GM12878 (cell line): Measurements from ENCODE around the gene UGT2A3. TPM values are rescaled to one million over a fixed set of nuclear protein-coding genes. Genes with fewer than 3 reads are reported as not detected.

Experiments used
- ATAC-seq: fragments of 200-7000 bp; cut with Tn5 transposase; 3 replicates; pipeline ENCODE4 v1.9.1; 2020; ENCODE audit warnings: mild to moderate bottlenecking, moderate library complexity
- BruUV-seq: library from RNA; stranded (reverse); fragments of 400-500 nt; replicated peaks from 2 replicates; lab custom pipeline; 2021; lab: Mats Ljungman, UMichigan
- CTCF ChIA-PET: fragments of 300-600 bp; sonication (Branson Sonifier 250); formaldehyde crosslinking; extraction: SDS; loops from one replicate; lab custom pipeline; 2021; ENCODE audit warnings: inconsistent platforms; lab: Yijun Ruan, JAX
- POLR2A ChIA-PET: fragments of 350-600 bp; formaldehyde crosslinking; extraction: SDS; loops from one replicate; lab custom pipeline; 2021; ENCODE audit warnings: inconsistent platforms; lab: Charles Lee
- RAD21 ChIA-PET: fragments of 300-600 bp; sonication (Branson Sonifier 250); formaldehyde crosslinking; loops from one replicate; lab custom pipeline; 2023; ENCODE audit warnings: antibody characterized with exemption; ENCODE audit not compliant: unreplicated experiment; lab: Charles Lee
- SMC1A ChIA-PET: fragments of 300-600 bp; sonication (Branson Sonifier 250); formaldehyde crosslinking; loops from one replicate; lab custom pipeline; 2023; ENCODE audit not compliant: unreplicated experiment, uncharacterized antibody; lab: Charles Lee
- DNase-seq: peaks from one replicate; pipeline ENCODE4 v3.0.0-alpha.2; 2011; ENCODE audit warnings: low read depth, low spot score
- FAIRE-seq: peaks from 3 replicates; lab custom pipeline; 2011; peaks lifted over from hg19 to GRCh38; lab: Jason Lieb, UNC
- H2AFZ ChIP-seq: 2 replicates; pipeline ENCODE4 v1.6.0; 2011; ENCODE audit warnings: low read depth, low read length, control low read depth; ENCODE audit not compliant: control insufficient read depth
- H3K27ac ChIP-seq: 2 replicates; pipeline ENCODE4 v1.5.1; 2011; ENCODE audit warnings: control low read depth; ENCODE audit not compliant: control insufficient read depth, insufficient read depth
- H3K27me3 ChIP-seq, 2 experiments: replicated peaks in 1 of 2; 2 replicates each; pipeline versions ENCODE4 v1.6.0 to v1.6.1; 2011; ENCODE audit warnings: low read length in 1 of 2; ENCODE audit not compliant: control insufficient read depth in 2 of 2, insufficient read depth in 2 of 2
- H3K36me3 ChIP-seq, 2 experiments: 2 replicates each; pipeline ENCODE4 v1.5.1; 2011; ENCODE audit warnings: low read length in 1 of 2; ENCODE audit not compliant: control insufficient read depth in 2 of 2, insufficient read depth in 2 of 2
- H3K4me1 ChIP-seq: 2 replicates; pipeline ENCODE4 v1.6.1; 2011; ENCODE audit warnings: mild to moderate bottlenecking, low read length, moderate library complexity, mixed read lengths; ENCODE audit not compliant: control insufficient read depth, insufficient read depth
- H3K4me2 ChIP-seq: 2 replicates; pipeline ENCODE4 v1.6.0; 2011; ENCODE audit warnings: control low read depth; ENCODE audit not compliant: control insufficient read depth, insufficient read depth
- H3K4me3 ChIP-seq: fragments of 200-600 bp; sonication (generic); 2 replicates; pipeline ENCODE4 v1.5.1; 2016
- H3K79me2 ChIP-seq: 2 replicates; pipeline ENCODE4 v1.6.0; 2011; ENCODE audit warnings: low read length; ENCODE audit not compliant: control insufficient read depth, insufficient read depth
- H3K9ac ChIP-seq: 2 replicates; pipeline ENCODE4 v1.8.0; 2011; ENCODE audit warnings: low read length, control low read depth, mixed read lengths; ENCODE audit not compliant: control insufficient read depth, insufficient read depth
- H3K9me3 ChIP-seq: replicated peaks from 3 replicates; pipeline ENCODE4 v1.5.1; 2011; ENCODE audit warnings: mild to moderate bottlenecking, low read length; ENCODE audit not compliant: control insufficient read depth, insufficient read depth
- H4K20me1 ChIP-seq: 2 replicates; pipeline ENCODE4 v1.6.0; 2011; ENCODE audit not compliant: control insufficient read depth, insufficient read depth
- BMI1 ChIP-seq: fragments of 450-650 bp; IDR thresholded peaks from 2 replicates; pipeline ENCODE4 v1.6.1; 2016; ENCODE audit warnings: mild to moderate bottlenecking, moderate library complexity, borderline replicate concordance
- ESRRA ChIP-seq: IDR thresholded peaks from 2 replicates; pipeline ENCODE4 v1.6.1; 2012; ENCODE audit warnings: mild to moderate bottlenecking, low read length, improper control_type of control experiment
- ETV6 ChIP-seq, 2 experiments: fragments of 450-650 bp in 1 of 2; IDR thresholded peaks in 1 of 2; conservative IDR thresholded peaks in 1 of 2; 2 replicates each; pipeline ENCODE4 v1.6.1; 2014; ENCODE audit warnings: antibody characterized with exemption in 1 of 2, borderline replicate concordance in 1 of 2, low read depth in 1 of 2, mild to moderate bottlenecking in 1 of 2, moderate library complexity in 1 of 2
- KAT2A ChIP-seq: conservative IDR thresholded peaks from 2 replicates; pipeline ENCODE4 v1.6.1; 2011; ENCODE audit warnings: low read depth, low read length; ENCODE audit not compliant: control insufficient read depth
- KLF5 ChIP-seq: fragments of 450-650 bp; IDR thresholded peaks from 2 replicates; pipeline ENCODE4 v1.6.1; 2014; ENCODE audit warnings: mild to moderate bottlenecking; ENCODE audit not compliant: partially characterized antibody
- LARP7 ChIP-seq: fragments of 450-650 bp; IDR thresholded peaks from 2 replicates; pipeline ENCODE4 v1.6.1; 2017; ENCODE audit warnings: mild to moderate bottlenecking
- NR2C1 ChIP-seq: fragments of 450-650 bp; IDR thresholded peaks from 2 replicates; pipeline ENCODE4 v1.6.1; 2017; ENCODE audit warnings: antibody characterized with exemption, mild to moderate bottlenecking, moderate library complexity
- PAX5 ChIP-seq: IDR thresholded peaks from 2 replicates; pipeline ENCODE4 v1.6.1; 2011; ENCODE audit warnings: low read depth, low read length, borderline replicate concordance
- SMAD5 ChIP-seq: IDR thresholded peaks from 2 replicates; pipeline ENCODE4 v1.6.1; 2016; ENCODE audit warnings: antibody characterized with exemption, low read depth
- SPI1 ChIP-seq: IDR thresholded peaks from 2 replicates; pipeline ENCODE4 v1.6.1; 2011; ENCODE audit warnings: low read depth, mild to moderate bottlenecking, low read length, moderate library complexity, borderline replicate concordance; ENCODE audit not compliant: insufficient read depth
- SREBF1 ChIP-seq: IDR thresholded peaks from 2 replicates; pipeline ENCODE4 v1.6.1; 2012; ENCODE audit warnings: mild to moderate bottlenecking, low read length
- SREBF2 ChIP-seq: IDR thresholded peaks from 2 replicates; pipeline ENCODE4 v1.6.1; 2012; ENCODE audit warnings: mild to moderate bottlenecking, low read length
- TARDBP ChIP-seq: IDR thresholded peaks from 2 replicates; pipeline ENCODE4 v1.6.1; 2016; ENCODE audit warnings: borderline replicate concordance
- TCF12 ChIP-seq: IDR thresholded peaks from 2 replicates; pipeline ENCODE4 v1.6.1; 2011; ENCODE audit warnings: low read depth, mild to moderate bottlenecking, low read length
- TCF7 ChIP-seq: IDR thresholded peaks from 2 replicates; pipeline ENCODE4 v1.6.1; 2014; ENCODE audit warnings: antibody characterized with exemption, borderline replicate concordance
- ZBED1 ChIP-seq: IDR thresholded peaks from 2 replicates; pipeline ENCODE4 v1.6.1; 2016; ENCODE audit warnings: borderline replicate concordance
- ZNF217 ChIP-seq: fragments of 450-650 bp; IDR thresholded peaks from 2 replicates; pipeline ENCODE4 v1.6.1; 2017; ENCODE audit warnings: antibody characterized with exemption, mild to moderate bottlenecking
- WGBS: methylation state at CpG from one replicate; pipeline ENCODE4 v1.1.6; 2016; ENCODE audit warnings: low lambda C conversion rate; ENCODE audit not compliant: insufficient replicate concordance, insufficient coverage; ENCODE audit errors: missing lambda C conversion rate; 5-methylcytosine and 5-hydroxymethylcytosine counted together
- in situ Hi-C: fragments of 300-500 bp; cut with MboI; formaldehyde crosslinking; loops from 9 replicates; pipeline ENCODE4 v1.14.3; 2018; ENCODE audit warnings: mixed read lengths
- intact Hi-C: fragments of 100-400 bp; cut with micrococcal nuclease; formaldehyde crosslinking; loops from one replicate; pipeline ENCODE4 v1.14.2; 2022; ENCODE audit not compliant: unreplicated experiment
- polyA plus RNA-seq, 11 experiments: library from polyadenylated mRNA; depleted of rRNA in 4 of 11; unstranded in 6 of 11; stranded (reverse) in 5 of 11; fragments of >200 nt; fragmentation: Nextera tagmentation in 4 of 11; fragmentation: Illumina TruSeq in 1 of 11; extraction: Ambion mirVana in 4 of 11; extraction: Trizol in 1 of 11; gene quantifications; 1 replicate in 1 of 11; 2 replicates in 10 of 11; pipeline versions ENCODE4 v1.2.1 to v1.2.3, GENCODE V29; 2011 to 2016; ENCODE audit warnings: inconsistent platforms in 2 of 11, missing spikeins in 2 of 11, low read depth in 1 of 11
- total RNA-seq, 4 experiments: library from RNA; depleted of rRNA in 3 of 4; stranded (reverse); fragments of >200 nt in 3 of 4; fragmentation: Illumina TruSeq in 1 of 4; extraction: Trizol in 1 of 4; gene quantifications; 2 replicates each; pipeline versions ENCODE4 v1.2.1 to v1.2.3, GENCODE V29; 2013 to 2021
- TF ChIP-seq, protein P1 (sequence below): fragments of 450-650 bp; IDR thresholded peaks from 2 replicates; pipeline ENCODE4 v1.6.1; 2017; ENCODE audit warnings: mild to moderate bottlenecking, moderate library complexity
- TF ChIP-seq, protein P2 (sequence below): fragments of 450-650 bp; IDR thresholded peaks from 2 replicates; pipeline ENCODE4 v1.6.1; 2016; ENCODE audit warnings: mild to moderate bottlenecking

UGT2A3 gene
- total and polyA plus RNA-seq, 10 of the 15 experiments (the other 5 are each of a cell fraction or from before 2014, with no cell fraction given) = 0.04 to 0.18 (median 0.09) TPM; not detected in 2

DNA sequence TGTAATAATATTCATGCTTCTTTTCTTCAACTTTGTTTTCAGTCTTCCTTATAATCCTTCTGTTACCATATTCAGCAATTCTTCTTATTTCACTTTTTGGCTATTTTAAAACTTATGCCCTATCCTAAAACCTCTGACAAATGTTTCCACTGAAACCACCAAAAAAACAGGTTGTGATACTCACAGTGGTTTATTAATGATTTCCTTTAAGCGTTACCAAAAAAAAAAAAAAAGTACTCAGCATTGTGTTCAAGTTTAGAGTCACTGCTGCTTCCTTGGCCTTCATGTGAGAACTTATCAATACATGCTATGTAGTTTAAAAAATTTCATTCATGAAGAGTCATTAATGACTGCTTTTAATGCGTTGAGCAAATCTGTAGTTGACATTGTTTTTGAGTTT is 35.4 kb upstream of the UGT2A3 start (continued):
- TF ChIP-seq ZNF217 (0 out of 2 replicates have a peak, but pooled peaks have one; percentile 41), SREBF2 (no peak), SMAD5 (no peak), BMI1 (peak; percentile 61; the same call in 1 of the 2 replicates), SPI1 (peak; percentile 33; the same call in 1 of the 2 replicates)
- TF ChIP-seq, protein P1, sequence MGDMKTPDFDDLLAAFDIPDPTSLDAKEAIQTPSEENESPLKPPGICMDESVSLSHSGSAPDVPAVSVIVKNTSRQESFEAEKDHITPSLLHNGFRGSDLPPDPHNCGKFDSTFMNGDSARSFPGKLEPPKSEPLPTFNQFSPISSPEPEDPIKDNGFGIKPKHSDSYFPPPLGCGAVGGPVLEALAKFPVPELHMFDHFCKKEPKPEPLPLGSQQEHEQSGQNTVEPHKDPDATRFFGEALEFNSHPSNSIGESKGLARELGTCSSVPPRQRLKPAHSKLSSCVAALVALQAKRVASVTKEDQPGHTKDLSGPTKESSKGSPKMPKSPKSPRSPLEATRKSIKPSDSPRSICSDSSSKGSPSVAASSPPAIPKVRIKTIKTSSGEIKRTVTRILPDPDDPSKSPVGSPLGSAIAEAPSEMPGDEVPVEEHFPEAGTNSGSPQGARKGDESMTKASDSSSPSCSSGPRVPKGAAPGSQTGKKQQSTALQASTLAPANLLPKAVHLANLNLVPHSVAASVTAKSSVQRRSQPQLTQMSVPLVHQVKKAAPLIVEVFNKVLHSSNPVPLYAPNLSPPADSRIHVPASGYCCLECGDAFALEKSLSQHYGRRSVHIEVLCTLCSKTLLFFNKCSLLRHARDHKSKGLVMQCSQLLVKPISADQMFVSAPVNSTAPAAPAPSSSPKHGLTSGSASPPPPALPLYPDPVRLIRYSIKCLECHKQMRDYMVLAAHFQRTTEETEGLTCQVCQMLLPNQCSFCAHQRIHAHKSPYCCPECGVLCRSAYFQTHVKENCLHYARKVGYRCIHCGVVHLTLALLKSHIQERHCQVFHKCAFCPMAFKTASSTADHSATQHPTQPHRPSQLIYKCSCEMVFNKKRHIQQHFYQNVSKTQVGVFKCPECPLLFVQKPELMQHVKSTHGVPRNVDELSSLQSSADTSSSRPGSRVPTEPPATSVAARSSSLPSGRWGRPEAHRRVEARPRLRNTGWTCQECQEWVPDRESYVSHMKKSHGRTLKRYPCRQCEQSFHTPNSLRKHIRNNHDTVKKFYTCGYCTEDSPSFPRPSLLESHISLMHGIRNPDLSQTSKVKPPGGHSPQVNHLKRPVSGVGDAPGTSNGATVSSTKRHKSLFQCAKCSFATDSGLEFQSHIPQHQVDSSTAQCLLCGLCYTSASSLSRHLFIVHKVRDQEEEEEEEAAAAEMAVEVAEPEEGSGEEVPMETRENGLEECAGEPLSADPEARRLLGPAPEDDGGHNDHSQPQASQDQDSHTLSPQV = no peak
- TF ChIP-seq, protein P2, sequence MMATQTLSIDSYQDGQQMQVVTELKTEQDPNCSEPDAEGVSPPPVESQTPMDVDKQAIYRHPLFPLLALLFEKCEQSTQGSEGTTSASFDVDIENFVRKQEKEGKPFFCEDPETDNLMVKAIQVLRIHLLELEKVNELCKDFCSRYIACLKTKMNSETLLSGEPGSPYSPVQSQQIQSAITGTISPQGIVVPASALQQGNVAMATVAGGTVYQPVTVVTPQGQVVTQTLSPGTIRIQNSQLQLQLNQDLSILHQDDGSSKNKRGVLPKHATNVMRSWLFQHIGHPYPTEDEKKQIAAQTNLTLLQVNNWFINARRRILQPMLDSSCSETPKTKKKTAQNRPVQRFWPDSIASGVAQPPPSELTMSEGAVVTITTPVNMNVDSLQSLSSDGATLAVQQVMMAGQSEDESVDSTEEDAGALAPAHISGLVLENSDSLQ = no peak

DNA sequence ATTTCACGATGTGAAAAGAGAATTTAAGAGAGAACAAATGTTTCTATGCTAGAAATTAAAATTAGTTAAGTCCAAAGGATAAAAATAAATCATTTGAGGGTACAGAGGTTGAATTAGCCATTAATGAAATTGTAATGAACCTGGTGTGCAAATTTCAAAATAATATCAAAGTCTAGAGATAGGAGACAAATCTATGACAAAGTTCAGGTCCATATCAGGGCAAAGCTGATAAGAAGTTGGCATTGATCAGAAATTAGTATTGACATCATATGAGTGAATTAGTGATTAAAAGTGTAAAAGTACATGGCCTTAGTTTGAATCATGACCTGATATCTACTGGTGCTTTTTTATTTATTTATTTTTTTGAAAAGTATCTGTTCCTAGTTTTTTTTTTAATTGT is 33.8 kb upstream of the UGT2A3 start:
- Histone ChIP-seq H3K9me3 (no peaks in the 10 kb centered on the region), H3K4me1 (no peaks in the 10 kb centered on the region), H2AFZ (no peak overlapping the region), H3K79me2 (no peaks in the 10 kb centered on the region), H3K27me3 (no peaks in the 10 kb centered on the region), H3K9ac (no peak overlapping the region), H3K4me3 (no peak overlapping the region), H4K20me1 (no peaks in the 10 kb centered on the region), H3K36me3 (no peaks in the 10 kb centered on the region), H3K27ac (no peak overlapping the region), H3K4me2 (no peak overlapping the region)
- RAD21 ChIA-PET = no interaction called here
- POLR2A ChIA-PET = no interaction called here
- BruUV-seq = no TSS peak
- 5% methylated on average over 1 of the region's 1 CpG for WGBS
- in situ Hi-C loops = no loop called here
- SMC1A ChIA-PET = no interaction called here
- no peak for DNase-seq
- intact Hi-C loops = no loop called here
- no peak for ATAC-seq
- no peak for FAIRE-seq
- CTCF ChIA-PET = no interaction called here
- TF ChIP-seq KAT2A = no peak
- TF ChIP-seq KLF5 = no peak
- TF ChIP-seq ESRRA = no peak
- no peak for TF ChIP-seq ETV6 (conservative IDR thresholded peaks at IDR 0.05 in 1 of 2, IDR thresholded peaks at IDR 0.05 in 1 of 2; ENCODE audit: borderline replicate concordance in 1 of 2, low read depth in 1 of 2)
- no peak for TF ChIP-seq SREBF2
- no peak for TF ChIP-seq TARDBP
- no peak for TF ChIP-seq PAX5
- TF ChIP-seq TCF12 = no peak
- no peak for TF ChIP-seq TCF7
- no peak for TF ChIP-seq NR2C1
- no peak for TF ChIP-seq ZBED1
- TF ChIP-seq SREBF1 = no peak
- no peak for TF ChIP-seq LARP7
